Right ventricle myocardium inferior (tissue), 1 donor: ENCODE results near the gene PATE4. TPM values are rescaled to one million over a fixed set of nuclear protein-coding genes. Genes with fewer than 3 reads are reported as not detected.
"Not testable (repeated sequence)": the region's sequence is repeated elsewhere in the genome, so short reads cannot be mapped to it uniquely, and the experiment has no call there.

Experiments used
- ATAC-seq: fragments of 200-7000 bp; cut with Tn5 transposase; one replicate; pipeline ENCODE4 v1.9.1; 2020; ENCODE audit warnings: mild to moderate bottlenecking, moderate library complexity
- DNase-seq: peaks from one replicate; pipeline ENCODE4 v3.0.0; 2021; ENCODE audit errors: missing footprints
- intact Hi-C: fragments of 100-400 bp; cut with DNase I; formaldehyde crosslinking; loops from one replicate; pipeline ENCODE4 v1.11.0; 2022
- long read RNA-seq: library from polyadenylated mRNA; unstranded; transcript quantifications from one replicate; pipeline ENCODE4 v2.0.0, GENCODE V29; 2021
- total RNA-seq: library from RNA; stranded (reverse); fragmentation: NEBNext Ultra II Directional; extraction: Animal tissue kit (Norgen Biotek cat#: 25700); gene quantifications from one replicate; pipeline ENCODE4 v1.2.1, GENCODE V29; 2021
- donor health status: DM: no; HTN: yes; CAD: no; lungs with severe emphysema.

PATE4 gene
- not detected for total RNA-seq
- long read RNA-seq, result 0 reads

- ATAC-seq (no peak), DNase-seq (no peak)
- intact Hi-C loops, result no loop called here
These were observed at the start of gene PATE4 for GRCh38 chr11:125833016-125833415. PATE4 (plus strand) TSS chr11:125833316; CDS start chr11:125833360, 44 bp downstream.

- intact Hi-C loops, result no loop called here
- DNase-seq (no peak), ATAC-seq (no peak)
These were observed 48.4 kb upstream of the PATE4 start for GRCh38 chr11:125784678-125785077.

- no peak for ATAC-seq
- DNase-seq, result no peak
- intact Hi-C loops, result no loop called here
These were observed 45.3 kb upstream of the PATE4 start, which contains the start of gene PATE3 for GRCh38 chr11:125787827-125788226. PATE3 (plus strand) TSS chr11:125788127; CDS start chr11:125788152, 25 bp downstream.

GRCh38 chr11:125790825-125791224 is 42.3 kb upstream of the PATE4 start:
- DNase-seq (no peak), ATAC-seq (no peak)
- intact Hi-C loops, result no loop called here

- ATAC-seq, result no peak
These were observed 35.5 kb upstream of the PATE4 start for GRCh38 chr11:125797641-125798040.

GRCh38 chr11:125799808-125800207 is 33.3 kb upstream of the PATE4 start:
- ATAC-seq (no peak), DNase-seq (no peak)
- intact Hi-C loops, result no loop called here

More at GRCh38 chr11:125797641-125798040, 35.5 kb upstream of the PATE4 start:
- DNase-seq, result no peak
- intact Hi-C loops, result no loop called here

- DNase-seq (no peak), ATAC-seq (no peak)
- intact Hi-C loops, result no loop called here
These were observed 30.7 kb upstream of the PATE4 start for GRCh38 chr11:125802387-125802786.

GRCh38 chr11:125807909-125808308 is 25.2 kb upstream of the PATE4 start:
- DNase-seq (no peak), ATAC-seq (no peak)
- intact Hi-C loops, result no loop called here

GRCh38 chr11:125835748-125836147 is 2.6 kb downstream of the PATE4 start:
- ATAC-seq (no peak), DNase-seq (no peak)
- intact Hi-C loops, result no loop called here

- intact Hi-C loops, result no loop called here
- no peak for DNase-seq
- no peak for ATAC-seq
These were observed 9.3 kb downstream of the PATE4 start for GRCh38 chr11:125842321-125842948.

GRCh38 chr11:125846188-125846587 is 13.1 kb downstream of the PATE4 start:
- intact Hi-C loops, result no loop called here
- DNase-seq, result no peak

GRCh38 chr11:125857670-125858069 is 24.6 kb downstream of the PATE4 start:
- ATAC-seq, DNase-seq, intact Hi-C loops: not testable (repeated sequence)

More at GRCh38 chr11:125846188-125846587, 13.1 kb downstream of the PATE4 start:
- ATAC-seq, result no peak

GRCh38 chr11:125862786-125863185 is 29.7 kb downstream of the PATE4 start:
- ATAC-seq, intact Hi-C loops, DNase-seq: not testable (repeated sequence)

GRCh38 chr11:125865354-125865753 is 32.2 kb downstream of the PATE4 start:
- DNase-seq, ATAC-seq, intact Hi-C loops: not testable (repeated sequence)

GRCh38 chr11:125869521-125869920 is 36.4 kb downstream of the PATE4 start:
- ATAC-seq, result no peak
- no peak for DNase-seq
- intact Hi-C loops, result no loop called here

- intact Hi-C loops, result loop anchor here (5.0 kb wide), 1 partner anchor 909 kb away; no protein-coding TSS in a partner anchor
- ATAC-seq, result no peak
- no peak for DNase-seq
These were observed 38.4 kb downstream of the PATE4 start for GRCh38 chr11:125871391-125872137.

GRCh38 chr11:125872138-125872491 is 39.0 kb downstream of the PATE4 start:
- DNase-seq, result no peak
- ATAC-seq, result no peak
- intact Hi-C loops, result loop anchor here (5.0 kb wide), 1 partner anchor 910 kb away; no protein-coding TSS in a partner anchor

- intact Hi-C loops, result loop anchor here (5.0 kb wide), 1 partner anchor 912 kb away; no protein-coding TSS in a partner anchor
- DNase-seq (no peak), ATAC-seq (peak; percentile 50)
These were observed 40.9 kb downstream of the PATE4 start for GRCh38 chr11:125873881-125874555.

GRCh38 chr11:125874556-125875124 is 41.5 kb downstream of the PATE4 start:
- no peak for DNase-seq
- ATAC-seq, result peak; percentile 96
- intact Hi-C loops, result loop anchor here (5.0 kb wide), 1 partner anchor 912 kb away; no protein-coding TSS in a partner anchor
